ENCODE data around the gene KRTAP2-3. TPM values are rescaled to one million over a fixed set of nuclear protein-coding genes. Genes with fewer than 3 reads are reported as not detected.

KRTAP2-3 gene
- total and polyA plus RNA-seq, 3 experiments from 2014 or later: not detected

Other genes starting within 250 kb of the KRTAP2-3 start
Only the 30 nearest of the 38 such genes appear.
- gene KRT20, start 174.9 kb downstream of the KRTAP2-3 start, total RNA-seq: not detected
- not detected for gene KRT20, start 174.9 kb downstream of the KRTAP2-3 start, polyA plus RNA-seq
- not detected for gene KRT23, start 122.5 kb downstream of the KRTAP2-3 start, total RNA-seq
- not detected for gene KRT23, start 122.5 kb downstream of the KRTAP2-3 start, polyA plus RNA-seq
- gene KRT39, start 93.2 kb downstream of the KRTAP2-3 start, total RNA-seq: not detected
- gene KRT39, start 93.2 kb downstream of the KRTAP2-3 start, polyA plus RNA-seq: not detected
- not detected for gene KRT40, start 75.8 kb downstream of the KRTAP2-3 start, total RNA-seq
- not detected for gene KRT40, start 75.8 kb downstream of the KRTAP2-3 start, polyA plus RNA-seq
- gene KRTAP3-3, start 66.0 kb downstream of the KRTAP2-3 start, total RNA-seq: not detected
- not detected for gene KRTAP3-3, start 66.0 kb downstream of the KRTAP2-3 start, polyA plus RNA-seq
- not detected for gene KRTAP3-2, start 60.2 kb downstream of the KRTAP2-3 start, total RNA-seq
- not detected for gene KRTAP3-2, start 60.2 kb downstream of the KRTAP2-3 start, polyA plus RNA-seq
- gene KRTAP3-1, start 51.0 kb downstream of the KRTAP2-3 start, total RNA-seq: not detected
- gene KRTAP3-1, start 51.0 kb downstream of the KRTAP2-3 start, polyA plus RNA-seq: not detected
- gene KRTAP1-5, start 32.9 kb downstream of the KRTAP2-3 start, total RNA-seq: not detected
- gene KRTAP1-5, start 32.9 kb downstream of the KRTAP2-3 start, polyA plus RNA-seq: not detected
- gene KRTAP1-4, start 29.9 kb downstream of the KRTAP2-3 start, total RNA-seq: not detected
- gene KRTAP1-4, start 29.9 kb downstream of the KRTAP2-3 start, polyA plus RNA-seq: not detected
- gene KRTAP1-3, start 25.2 kb downstream of the KRTAP2-3 start, total RNA-seq: not detected
- not detected for gene KRTAP1-3, start 25.2 kb downstream of the KRTAP2-3 start, polyA plus RNA-seq
- not detected for gene KRTAP1-1, start 18.7 kb downstream of the KRTAP2-3 start, total RNA-seq
- not detected for gene KRTAP1-1, start 18.7 kb downstream of the KRTAP2-3 start, polyA plus RNA-seq
- not detected for gene KRTAP2-1, start 12.8 kb downstream of the KRTAP2-3 start, total RNA-seq
- not detected for gene KRTAP2-1, start 12.8 kb downstream of the KRTAP2-3 start, polyA plus RNA-seq
- gene KRTAP2-2, start 4.9 kb downstream of the KRTAP2-3 start, total RNA-seq: not detected
- not detected for gene KRTAP2-2, start 4.9 kb downstream of the KRTAP2-3 start, polyA plus RNA-seq
- not detected for gene KRTAP2-4, start 5.8 kb upstream of the KRTAP2-3 start, total RNA-seq
- gene KRTAP2-4, start 5.8 kb upstream of the KRTAP2-3 start, polyA plus RNA-seq: not detected
- gene KRTAP4-7, start 24.0 kb upstream of the KRTAP2-3 start, total RNA-seq: not detected
- not detected for gene KRTAP4-7, start 24.0 kb upstream of the KRTAP2-3 start, polyA plus RNA-seq
- gene KRTAP4-8, start 38.0 kb upstream of the KRTAP2-3 start, total RNA-seq: not detected
- not detected for gene KRTAP4-8, start 38.0 kb upstream of the KRTAP2-3 start, polyA plus RNA-seq
- gene KRTAP4-16, start 42.1 kb upstream of the KRTAP2-3 start, total RNA-seq: not detected
- gene KRTAP4-16, start 42.1 kb upstream of the KRTAP2-3 start, polyA plus RNA-seq: not detected
- gene KRTAP4-9, start 45.3 kb upstream of the KRTAP2-3 start, total RNA-seq: not detected
- not detected for gene KRTAP4-9, start 45.3 kb upstream of the KRTAP2-3 start, polyA plus RNA-seq
- not detected for gene KRTAP4-11, start 58.3 kb upstream of the KRTAP2-3 start, total RNA-seq
- gene KRTAP4-11, start 58.3 kb upstream of the KRTAP2-3 start, polyA plus RNA-seq: not detected
- not detected for gene KRTAP4-12, start 64.1 kb upstream of the KRTAP2-3 start, total RNA-seq
- gene KRTAP4-12, start 64.1 kb upstream of the KRTAP2-3 start, polyA plus RNA-seq: not detected
- not detected for gene KRTAP4-6, start 80.4 kb upstream of the KRTAP2-3 start, total RNA-seq
- gene KRTAP4-6, start 80.4 kb upstream of the KRTAP2-3 start, polyA plus RNA-seq: 0.35 TPM
- not detected for gene KRTAP4-5, start 89.7 kb upstream of the KRTAP2-3 start, total RNA-seq
- gene KRTAP4-5, start 89.7 kb upstream of the KRTAP2-3 start, polyA plus RNA-seq: not detected
- gene KRTAP4-4, start 100.6 kb upstream of the KRTAP2-3 start, total RNA-seq: not detected
- gene KRTAP4-4, start 100.6 kb upstream of the KRTAP2-3 start, polyA plus RNA-seq: not detected
- gene KRTAP4-3, start 108.1 kb upstream of the KRTAP2-3 start, total RNA-seq: not detected
- not detected for gene KRTAP4-3, start 108.1 kb upstream of the KRTAP2-3 start, polyA plus RNA-seq
- gene KRTAP4-2, start 118.1 kb upstream of the KRTAP2-3 start, total RNA-seq: not detected
- gene KRTAP4-2, start 118.1 kb upstream of the KRTAP2-3 start, polyA plus RNA-seq: not detected
- gene KRTAP4-1, start 124.8 kb upstream of the KRTAP2-3 start, total RNA-seq: not detected
- not detected for gene KRTAP4-1, start 124.8 kb upstream of the KRTAP2-3 start, polyA plus RNA-seq
- not detected for gene KRTAP9-1, start 129.8 kb upstream of the KRTAP2-3 start, total RNA-seq
- not detected for gene KRTAP9-1, start 129.8 kb upstream of the KRTAP2-3 start, polyA plus RNA-seq
- gene KRTAP9-2, start 166.5 kb upstream of the KRTAP2-3 start, total RNA-seq: not detected
- gene KRTAP9-2, start 166.5 kb upstream of the KRTAP2-3 start, polyA plus RNA-seq: not detected
- not detected for gene KRTAP9-3, start 172.3 kb upstream of the KRTAP2-3 start, total RNA-seq
- not detected for gene KRTAP9-3, start 172.3 kb upstream of the KRTAP2-3 start, polyA plus RNA-seq
- gene KRTAP9-8, start 177.9 kb upstream of the KRTAP2-3 start, total RNA-seq: not detected
- gene KRTAP9-8, start 177.9 kb upstream of the KRTAP2-3 start, polyA plus RNA-seq: not detected

Measured in CD8-positive, alpha-beta memory T cell (primary cell).